Esophagus squamous epithelium (tissue), 4 donors: Measurements from ENCODE around the gene POU2F2.

Experiments
- CTCF ChIP-seq, 6 experiments: fragments of 450-650 bp in 4 of 6; fragments of 200-600 bp in 2 of 6; sonication (generic) in 2 of 6; IDR thresholded peaks; one replicate each; pipeline ENCODE4 v1.5.1; 2016 to 2019; ENCODE audit warnings: antibody characterized with exemption in 6 of 6, mild to moderate bottlenecking in 4 of 6, moderate library complexity in 4 of 6
- POLR2A ChIP-seq, 4 donors: fragments of 450-650 bp; IDR thresholded peaks; one replicate each; pipeline ENCODE4 v1.6.1; 2017; ENCODE audit warnings: antibody characterized with exemption in 4 of 4, mild to moderate bottlenecking in 4 of 4, moderate library complexity in 3 of 4

- TF ChIP-seq CTCF (IDR thresholded peaks at IDR 0.05): no peak
- no peak for TF ChIP-seq POLR2A (IDR thresholded peaks at IDR 0.05)
These were observed 69.9 kb downstream of the POU2F2 start for GRCh38 chr19:42062381-42062780.
